ENCODE measurements around the gene MFSD12. TPM values are rescaled to one million over a fixed set of nuclear protein-coding genes. Genes with fewer than 3 reads are reported as not detected.
"Not testable (repeated sequence)": the region's sequence is repeated elsewhere in the genome, so short reads cannot be mapped to it uniquely, and the experiment has no call there.

MFSD12 gene
- total and polyA plus RNA-seq, 7 donors = 2.4 to 53.5 (median 22.1) TPM

- intact Hi-C loops (cut with DNase I) = no loop called here
- H3K9me3 ChIP-seq = no peaks in the 10 kb centered on the region
- TF ChIP-seq CTCF (IDR thresholded peaks at IDR 0.05) = no peak
- TF ChIP-seq POLR2AphosphoS5 (IDR thresholded peaks at IDR 0.05) = no peak
- no peak for TF ChIP-seq EP300 (IDR thresholded peaks at IDR 0.05)
- TF ChIP-seq POLR2A (IDR thresholded peaks at IDR 0.05) = no peak
- WGBS, 2 donors = 90 to 92% methylated on average over 22 of the region's 22 CpGs
- no peak overlapping the region for H3K27ac ChIP-seq
- peaks cover 0 to 78% (median 39%) of the 10 kb centered on the region in 4 donors for H3K4me1 ChIP-seq
- H3K36me3 ChIP-seq = peaks cover 0 to 5% (median 2%) of the 10 kb centered on the region in 4 donors
- no peaks in the 10 kb centered on the region for H3K27me3 ChIP-seq
- no peak overlapping the region for H3K4me3 ChIP-seq
- DNase-seq = no peak
Observed at GRCh38 chr19:3510727-3511126, 46.7 kb downstream of the MFSD12 start.

- Histone ChIP-seq H3K36me3 (peaks cover 0 to 5% (median 2%) of the 10 kb centered on the region in 4 donors), H3K4me3 (no peak overlapping the region), H3K27me3 (no peaks in the 10 kb centered on the region), H3K27ac (peak overlapping the region in 3 of 4 donors; percentile 6 to 92 (median 90)), H3K4me1 (peaks cover 0 to 77% (median 43%) of the 10 kb centered on the region in 4 donors), H3K9me3 (no peaks in the 10 kb centered on the region)
- DNase-seq = no peak
- TF ChIP-seq POLR2A (IDR thresholded peaks at IDR 0.05) (no peak), EP300 (IDR thresholded peaks at IDR 0.05) (no peak), POLR2AphosphoS5 (IDR thresholded peaks at IDR 0.05) (peak in 1 of 4 donors; percentile 40)
- intact Hi-C loops (cut with DNase I) = no loop called here
- WGBS, 2 donors = 91 to 93% methylated on average over 15 of the region's 15 CpGs
Observed at GRCh38 chr19:3509566-3509989, 47.8 kb downstream of the MFSD12 start.

GRCh38 chr19:3508771-3509535, 48.4 kb downstream of the MFSD12 start:
- DNase-seq = no peak
- H3K27ac ChIP-seq = peak overlapping the region in 3 of 4 donors; percentile 6 to 92 (median 90)

GRCh38 chr19:3508121-3508661, 49.2 kb downstream of the MFSD12 start:
- H3K4me3 ChIP-seq; DNase-seq; H3K27me3 ChIP-seq; H3K9me3 ChIP-seq; intact Hi-C loops (cut with DNase I); H3K36me3 ChIP-seq: not testable (repeated sequence)
- peak overlapping the region in 3 of 4 donors; percentile 83 to 92 (median 90) for H3K27ac ChIP-seq
- H3K4me1 ChIP-seq = peaks cover 0 to 66% (median 41%) of the 10 kb centered on the region in 4 donors
- WGBS, 2 donors = 90 to 94% methylated on average over 18 of the region's 18 CpGs

More at GRCh38 chr19:3508771-3509535, 48.4 kb downstream of the MFSD12 start:
- no peak overlapping the region for H3K4me3 ChIP-seq
- TF ChIP-seq POLR2A (IDR thresholded peaks at IDR 0.05) = no peak
- TF ChIP-seq EP300 (IDR thresholded peaks at IDR 0.05) = no peak
- no peak for TF ChIP-seq CTCF (IDR thresholded peaks at IDR 0.05)
- TF ChIP-seq POLR2AphosphoS5 (IDR thresholded peaks at IDR 0.05) = no peak
- WGBS, 2 donors = 88 to 91% methylated on average over 23 of the region's 23 CpGs
- peaks cover 0 to 73% (median 43%) of the 10 kb centered on the region in 4 donors for H3K4me1 ChIP-seq
- H3K36me3 ChIP-seq = peaks cover 0 to 5% (median 2%) of the 10 kb centered on the region in 4 donors
- no peaks in the 10 kb centered on the region for H3K27me3 ChIP-seq
- intact Hi-C loops (cut with DNase I) = no loop called here
- H3K9me3 ChIP-seq = no peaks in the 10 kb centered on the region

- Histone ChIP-seq H3K4me3 (peak overlapping the region; percentile 75 to 92 (median 89)), H3K27ac (peak overlapping the region; percentile 81 to 92 (median 86)), H3K27me3 (no peaks in the 10 kb centered on the region), H3K36me3 (peaks cover 0 to 5% (median 2%) of the 10 kb centered on the region in 4 donors), H3K4me1 (peaks cover 0 to 59% (median 38%) of the 10 kb centered on the region in 4 donors), H3K9me3 (no peaks in the 10 kb centered on the region)
- no peak for TF ChIP-seq POLR2AphosphoS5 (IDR thresholded peaks at IDR 0.05)
- TF ChIP-seq CTCF (IDR thresholded peaks at IDR 0.05) = no peak
- TF ChIP-seq POLR2A (IDR thresholded peaks at IDR 0.05) = no peak
- TF ChIP-seq EP300 (IDR thresholded peaks at IDR 0.05) = no peak
- WGBS, 2 donors = 45 to 48% methylated on average over 31 of the region's 31 CpGs
- DNase-seq = no peak
- intact Hi-C loops (cut with DNase I) = loop anchor here (2.0 kb wide), 1 partner anchor 65 kb away; the partner anchor contains the start of gene HMG20B
Observed at GRCh38 chr19:3507371-3508120, 49.8 kb downstream of the MFSD12 start.
